ENCODE results near the gene EEF1AKMT4. TPM values are rescaled to one million over a fixed set of nuclear protein-coding genes. Genes with fewer than 3 reads are reported as not detected.

Gene EEF1AKMT4
- total RNA-seq, 3 donors from 2014 or later = 3.4 to 9.7 (median 6.2) TPM

DNA sequence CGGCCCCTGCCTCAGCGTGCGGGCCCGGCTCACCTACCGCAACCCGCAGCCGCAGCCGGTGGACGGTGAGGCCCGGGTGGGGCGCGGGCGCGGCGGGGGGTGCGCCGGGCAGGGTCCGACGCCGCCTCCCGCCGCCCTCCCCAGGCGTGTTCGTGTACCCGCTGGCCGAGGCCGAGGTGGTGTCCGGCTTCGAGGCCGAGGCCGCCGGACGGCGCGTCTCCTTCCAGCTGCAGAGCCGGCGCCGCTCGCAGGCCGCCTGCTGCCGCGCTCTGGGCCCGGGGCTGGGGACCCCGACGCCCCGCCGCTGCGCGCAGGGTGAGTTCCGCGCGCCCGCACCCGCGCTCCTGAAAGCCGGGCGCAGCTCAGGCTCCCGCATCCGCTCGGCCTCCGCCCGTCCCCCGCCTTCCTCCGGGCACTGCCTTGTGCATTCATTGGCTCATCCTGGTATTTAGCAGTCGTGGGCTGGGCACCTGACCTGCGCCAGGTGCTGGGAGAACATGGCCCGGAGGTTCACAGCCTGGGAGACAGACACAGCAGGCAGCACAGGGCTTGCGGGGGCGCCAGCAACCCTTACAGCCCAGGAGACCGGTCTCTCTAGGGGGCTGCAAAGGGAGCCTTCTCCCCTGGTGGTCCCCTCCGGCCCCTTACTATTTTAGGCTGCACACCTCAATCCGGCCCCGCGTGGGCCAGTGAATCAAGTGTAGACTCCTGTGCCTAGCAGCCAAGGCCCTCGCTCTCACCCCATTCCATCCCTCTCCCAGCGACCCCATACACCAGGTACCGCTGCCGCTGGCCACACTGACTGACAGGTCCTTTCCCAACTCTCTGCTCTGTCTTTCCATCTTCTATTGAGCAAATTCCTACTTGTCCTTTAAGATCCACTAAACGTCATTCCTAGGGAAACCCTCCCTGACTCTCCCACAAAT is 18.6 kb upstream of the EEF1AKMT4 start:
- H3K36me3 ChIP-seq = no peaks in the 10 kb centered on the region
- H3K27me3 ChIP-seq = peaks cover 10 to 37% of the 10 kb centered on the region in 2 donors
- no peak overlapping the region for H3K27ac ChIP-seq
- peak overlapping the region; percentile 41 to 68 (median 54) for H3K4me3 ChIP-seq
- TF ChIP-seq POLR2AphosphoS5 (IDR thresholded peaks at IDR 0.05) (no peak), POLR2A (IDR thresholded peaks at IDR 0.05) (no peak)
- TF ChIP-seq, protein P1, sequence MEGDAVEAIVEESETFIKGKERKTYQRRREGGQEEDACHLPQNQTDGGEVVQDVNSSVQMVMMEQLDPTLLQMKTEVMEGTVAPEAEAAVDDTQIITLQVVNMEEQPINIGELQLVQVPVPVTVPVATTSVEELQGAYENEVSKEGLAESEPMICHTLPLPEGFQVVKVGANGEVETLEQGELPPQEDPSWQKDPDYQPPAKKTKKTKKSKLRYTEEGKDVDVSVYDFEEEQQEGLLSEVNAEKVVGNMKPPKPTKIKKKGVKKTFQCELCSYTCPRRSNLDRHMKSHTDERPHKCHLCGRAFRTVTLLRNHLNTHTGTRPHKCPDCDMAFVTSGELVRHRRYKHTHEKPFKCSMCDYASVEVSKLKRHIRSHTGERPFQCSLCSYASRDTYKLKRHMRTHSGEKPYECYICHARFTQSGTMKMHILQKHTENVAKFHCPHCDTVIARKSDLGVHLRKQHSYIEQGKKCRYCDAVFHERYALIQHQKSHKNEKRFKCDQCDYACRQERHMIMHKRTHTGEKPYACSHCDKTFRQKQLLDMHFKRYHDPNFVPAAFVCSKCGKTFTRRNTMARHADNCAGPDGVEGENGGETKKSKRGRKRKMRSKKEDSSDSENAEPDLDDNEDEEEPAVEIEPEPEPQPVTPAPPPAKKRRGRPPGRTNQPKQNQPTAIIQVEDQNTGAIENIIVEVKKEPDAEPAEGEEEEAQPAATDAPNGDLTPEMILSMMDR (IDR thresholded peaks at IDR 0.05) = no peak
- peak; percentile 46 to 60 for DNase-seq (ENCODE audit: low spot score in 2 of 2)
- H3K9me3 ChIP-seq = no peaks in the 10 kb centered on the region
- intact Hi-C loops (cut with DNase I; ENCODE audit: low total_unique reads) = loop anchor here (5.0 kb wide), 1 partner anchor 1956 kb away; no protein-coding TSS in a partner anchor
- peaks cover 4 to 8% of the 10 kb centered on the region in 2 donors for H3K4me1 ChIP-seq

DNA sequence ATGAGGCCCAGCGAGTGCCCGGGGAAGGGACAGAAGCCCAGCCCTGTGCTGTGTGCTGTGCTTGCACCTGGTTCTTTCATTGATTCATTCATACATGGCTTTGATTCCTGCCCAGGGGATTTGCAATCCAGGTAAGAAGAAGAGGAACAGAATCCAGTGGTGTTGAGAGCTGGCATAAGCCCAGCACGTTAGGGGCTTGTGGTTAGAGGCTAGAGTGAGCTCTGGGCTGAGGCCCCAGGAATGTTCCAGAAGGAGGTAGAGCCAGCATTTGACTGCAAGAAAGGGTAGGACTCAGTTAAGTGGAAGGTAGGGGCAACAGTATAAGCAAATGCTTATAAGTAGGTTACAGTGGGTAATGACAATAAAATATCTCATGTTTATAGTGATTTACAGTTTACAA is 17.8 kb upstream of the EEF1AKMT4 start:
- TF ChIP-seq POLR2AphosphoS5 (IDR thresholded peaks at IDR 0.05) (no peak), POLR2A (IDR thresholded peaks at IDR 0.05) (no peak)
- TF ChIP-seq, protein P1 (IDR thresholded peaks at IDR 0.05) = no peak
- Histone ChIP-seq H3K36me3 (no peaks in the 10 kb centered on the region), H3K4me3 (no peak overlapping the region), H3K4me1 (peaks cover 4 to 8% of the 10 kb centered on the region in 2 donors), H3K27me3 (peaks cover 10 to 37% of the 10 kb centered on the region in 2 donors), H3K9me3 (no peaks in the 10 kb centered on the region), H3K27ac (no peak overlapping the region)
- intact Hi-C loops (cut with DNase I; ENCODE audit: low total_unique reads) = loop anchor here (5.0 kb wide), 1 partner anchor 1956 kb away; no protein-coding TSS in a partner anchor
- DNase-seq (ENCODE audit: low spot score in 2 of 2) = no peak

DNA sequence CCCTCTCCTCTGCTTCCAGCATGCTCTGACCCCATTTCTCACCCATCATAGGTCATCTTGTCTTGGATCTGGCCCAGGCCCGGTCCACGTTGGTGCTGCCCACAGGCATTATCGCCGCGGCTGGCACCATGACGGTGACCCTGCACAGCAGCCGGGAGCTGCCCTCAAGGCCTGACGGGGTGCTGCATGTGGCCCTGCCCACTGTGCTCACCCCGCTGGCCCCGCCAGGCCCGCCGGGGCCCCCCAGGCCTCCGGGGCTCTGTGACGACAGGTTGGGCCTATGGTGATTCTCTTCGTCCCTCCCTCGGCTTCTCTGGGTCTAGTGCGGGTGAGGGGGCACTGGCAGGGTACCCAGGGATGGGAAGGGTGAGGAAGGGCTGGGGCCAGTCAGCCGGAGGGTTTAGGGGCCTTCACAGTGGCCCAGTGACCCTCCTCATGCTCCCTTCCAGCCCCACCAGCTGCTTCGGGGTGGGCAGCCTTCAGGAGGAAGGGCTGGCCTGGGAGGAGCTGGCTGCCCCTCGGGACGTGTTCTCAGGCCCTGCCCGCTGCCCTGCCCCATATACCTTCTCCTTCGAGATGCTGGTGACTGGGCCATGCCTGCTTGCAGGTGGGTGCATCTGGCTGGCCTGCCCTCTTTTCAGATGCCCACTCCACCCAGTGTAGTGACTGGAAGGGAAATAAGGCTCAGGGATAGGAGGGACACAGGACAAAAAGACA is 16.2 kb upstream of the EEF1AKMT4 start:
- no peak for DNase-seq (ENCODE audit: low spot score in 2 of 2)
- Histone ChIP-seq H3K36me3 (no peaks in the 10 kb centered on the region), H3K9me3 (no peaks in the 10 kb centered on the region), H3K27me3 (peaks cover 10 to 37% of the 10 kb centered on the region in 2 donors), H3K27ac (no peak overlapping the region), H3K4me3 (no peak overlapping the region), H3K4me1 (peaks cover 4 to 8% of the 10 kb centered on the region in 2 donors)
- no peak for TF ChIP-seq POLR2A (IDR thresholded peaks at IDR 0.05)
- TF ChIP-seq, protein P1 (IDR thresholded peaks at IDR 0.05) = no peak
- TF ChIP-seq POLR2AphosphoS5 (IDR thresholded peaks at IDR 0.05) = no peak
- intact Hi-C loops (cut with DNase I; ENCODE audit: low total_unique reads) = loop anchor here (5.0 kb wide), 1 partner anchor 1954 kb away; no protein-coding TSS in a partner anchor

DNA sequence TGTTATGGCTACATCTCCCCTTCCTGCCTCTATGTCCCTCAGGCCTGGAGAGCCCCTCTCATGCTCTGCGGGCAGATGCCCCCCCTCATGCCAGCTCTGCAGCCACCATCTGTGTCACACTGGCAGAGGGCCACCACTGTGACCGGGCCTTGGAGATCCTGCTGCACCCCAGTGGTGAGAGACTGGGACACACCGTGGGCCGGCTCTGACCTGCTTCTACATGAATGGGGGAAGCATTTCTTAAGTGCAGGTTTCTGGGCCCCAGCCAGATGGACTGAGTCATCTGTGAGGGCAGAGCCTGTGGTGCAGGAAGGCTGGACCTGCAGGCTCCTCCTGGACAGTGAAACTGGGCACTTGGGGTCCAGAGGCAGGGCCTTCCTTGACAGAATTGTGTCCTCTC is 15.2 kb upstream of the EEF1AKMT4 start:
- Histone ChIP-seq H3K4me3 (no peak overlapping the region), H3K36me3 (no peaks in the 10 kb centered on the region), H3K27me3 (peaks cover 10 to 37% of the 10 kb centered on the region in 2 donors), H3K9me3 (no peaks in the 10 kb centered on the region), H3K4me1 (peaks cover 4 to 8% of the 10 kb centered on the region in 2 donors), H3K27ac (no peak overlapping the region)
- intact Hi-C loops (cut with DNase I; ENCODE audit: low total_unique reads) = loop anchor here (5.0 kb wide), 1 partner anchor 1953 kb away; no protein-coding TSS in a partner anchor
- TF ChIP-seq POLR2A (IDR thresholded peaks at IDR 0.05) = no peak
- TF ChIP-seq, protein P1 (IDR thresholded peaks at IDR 0.05) = no peak
- TF ChIP-seq POLR2AphosphoS5 (IDR thresholded peaks at IDR 0.05) = no peak
- peak; percentile 67 to 71 for DNase-seq (ENCODE audit: low spot score in 2 of 2)

Measured in breast epithelium (tissue), 4 donors.